ENCODE results near the gene TRPM7. TPM values are rescaled to one million over a fixed set of nuclear protein-coding genes. Genes with fewer than 3 reads are reported as not detected.

Gene TRPM7
- total and polyA plus RNA-seq, 7 experiments from 2014 or later: 14.3 to 62.3 (median 36.5) TPM

DNA sequence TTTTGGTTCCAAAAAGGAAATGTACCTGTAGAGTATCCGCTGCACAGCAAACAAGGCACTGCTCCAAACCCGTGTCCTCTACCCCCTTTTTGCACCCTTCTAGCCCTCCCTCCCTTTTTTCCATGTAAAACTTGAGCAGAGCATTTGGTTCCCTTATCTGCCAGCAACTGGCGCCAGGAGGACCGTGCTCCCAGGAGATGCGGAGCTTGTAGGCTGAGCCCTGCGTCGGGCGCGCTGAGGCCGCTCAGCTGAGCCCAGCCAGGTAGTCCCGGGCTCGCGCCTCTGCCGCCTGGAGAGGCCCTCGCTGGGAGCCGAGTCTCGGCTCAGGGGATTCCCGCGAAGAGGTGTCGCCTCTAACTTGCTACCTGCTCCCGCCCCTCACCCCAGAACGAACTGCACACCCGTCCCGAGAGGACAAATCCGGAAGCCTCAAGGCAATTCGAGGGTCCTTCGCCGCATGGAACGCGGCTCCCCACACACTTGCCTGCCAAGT lies 575 bp downstream of the TRPM7 start:
- peaks cover 0 to 22% (median 6%) of the 10 kb centered on the region in 5 donors for H3K36me3 Mint-ChIP-seq
- H3K9me3 Mint-ChIP-seq: peaks cover 0 to 4% (median 0%) of the 10 kb centered on the region in 11 donors
- no peaks in the 10 kb centered on the region for H3K27me3 ChIP-seq (ENCODE audit: control insufficient read depth in 2 of 2, insufficient read depth in 2 of 2, low read length in 2 of 2)
- peak overlapping the region; percentile 91 to 99 (median 97) for H3K27ac Mint-ChIP-seq
- peaks cover 16 to 26% of the 10 kb centered on the region in 2 donors for H3K4me1 ChIP-seq (ENCODE audit: control insufficient read depth in 2 of 2, insufficient read depth in 2 of 2, low read length in 2 of 2)
- intact Hi-C loops (cut with micrococcal nuclease): loop anchor here (1.0 to 10.0 kb wide), 12 partner anchors 11 to 1874 kb away; partner anchors contain the start of genes SPPL2A (in 2 of the 2), USP8 (in 2 of the 2), AP4E1 (in 1 of the 2) and CEP152 (in 1 of the 2)
- H3K4me3 Mint-ChIP-seq: peak overlapping the region; percentile 86 to 100 (median 97)
- H3K4me1 Mint-ChIP-seq: peaks cover 43 to 68% (median 58%) of the 10 kb centered on the region in 7 donors
- H3K4me3 ChIP-seq (ENCODE audit: low read length): peak overlapping the region; percentile 99
- H3K27me3 Mint-ChIP-seq: no peaks in the 10 kb centered on the region
- CTCF ChIA-PET: no interaction called here
- H3K27ac ChIP-seq (ENCODE audit: low read depth, low read length): peak overlapping the region; percentile 93
- POLR2A ChIA-PET: interaction anchor here (0.8 to 3.1 kb wide), 10 partner anchors 10 to 331 kb away, joined by 3 to 9 read pairs (median 4); partner anchors contain the start of genes GABPB1 and USP8
- no peaks in the 10 kb centered on the region for H3K9me3 ChIP-seq (ENCODE audit: control insufficient read depth in 2 of 3, low read length in 3 of 3)
- DNase-seq (peak in 8 of 9 donors; percentile 12 to 84 (median 62)), ATAC-seq (peak; percentile 75)
- peaks cover 0 to 4% (median 0%) of the 10 kb centered on the region in 3 experiments for H3K36me3 ChIP-seq (ENCODE audit: control insufficient read depth in 2 of 3, insufficient read depth in 3 of 3, low read length in 3 of 3)

DNA sequence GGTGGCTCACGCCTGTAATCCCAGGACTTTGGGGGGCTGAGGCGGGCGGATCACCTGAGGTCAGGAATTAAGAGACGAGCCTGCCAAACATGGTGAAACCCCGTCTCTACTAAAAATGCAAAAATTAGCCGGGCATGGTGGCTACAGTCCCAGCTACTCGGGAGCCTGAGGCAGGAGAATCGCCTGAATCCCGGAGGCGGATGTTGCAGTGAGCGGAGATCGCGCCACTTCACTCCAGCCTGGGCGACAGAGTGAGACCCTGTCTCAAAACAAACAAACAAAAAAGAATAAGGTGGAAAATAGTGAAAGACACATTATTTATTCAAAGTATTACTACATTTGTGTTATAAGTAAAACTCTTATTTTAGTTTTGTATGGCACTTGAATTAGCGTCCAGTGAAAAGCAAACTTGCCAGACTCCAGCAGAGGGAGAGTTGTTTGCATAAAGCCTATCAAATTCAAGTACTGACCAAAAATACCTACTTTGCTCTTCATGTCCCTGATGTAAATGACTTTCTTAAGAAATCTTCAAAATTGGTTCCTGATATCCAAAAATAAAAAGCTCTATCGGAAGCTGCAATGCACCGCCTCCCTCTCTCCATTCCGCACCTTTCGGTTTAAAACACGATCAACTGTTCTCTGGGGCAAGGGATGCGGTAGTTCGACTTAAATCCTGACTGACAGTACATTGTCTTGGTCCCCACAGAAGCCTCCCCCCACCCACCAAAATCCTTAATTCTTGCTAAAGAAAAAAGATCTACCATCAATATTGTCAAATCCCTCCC lies 1.2 kb downstream of the TRPM7 start:
- CTCF ChIA-PET: interaction anchor here (0.8 kb wide), 1 partner anchor 9 kb away, joined by 3 read pairs; no protein-coding TSS in a partner anchor
- Histone ChIP-seq H3K27me3 (ENCODE audit: control insufficient read depth in 2 of 2, insufficient read depth in 2 of 2, low read length in 2 of 2) (no peaks in the 10 kb centered on the region), H3K4me1 (ENCODE audit: control insufficient read depth in 2 of 2, insufficient read depth in 2 of 2, low read length in 2 of 2) (peaks cover 16 to 26% of the 10 kb centered on the region in 2 donors), H3K4me3 (ENCODE audit: low read length) (peak overlapping the region; percentile 99), H3K27ac (ENCODE audit: low read depth, low read length) (peak overlapping the region; percentile 93), H3K9me3 (ENCODE audit: control insufficient read depth in 2 of 3, low read length in 3 of 3) (no peaks in the 10 kb centered on the region), H3K36me3 (ENCODE audit: control insufficient read depth in 2 of 3, insufficient read depth in 3 of 3, low read length in 3 of 3) (peaks cover 0 to 4% (median 0%) of the 10 kb centered on the region in 3 experiments)
- Mint-ChIP-seq H3K9me3 (peaks cover 0 to 4% (median 0%) of the 10 kb centered on the region in 11 donors), H3K36me3 (peaks cover 0 to 22% (median 6%) of the 10 kb centered on the region in 5 donors), H3K4me3 (peak overlapping the region; percentile 86 to 100 (median 97)), H3K27ac (peak overlapping the region; percentile 91 to 99 (median 97)), H3K4me1 (peaks cover 43 to 75% (median 61%) of the 10 kb centered on the region in 7 donors), H3K27me3 (no peaks in the 10 kb centered on the region)
- no peak for DNase-seq
- ATAC-seq: no peak
- POLR2A ChIA-PET: interaction anchor here (0.9 to 3.1 kb wide), 6 partner anchors 9 to 222 kb away, joined by 3 to 9 read pairs (median 5); no protein-coding TSS in a partner anchor
- intact Hi-C loops (cut with micrococcal nuclease): loop anchor here in 1 of 2 donors (5.0 to 10.0 kb wide), 2 partner anchors 1531 to 1873 kb away; partner anchors contain the start of genes CEP152 and COPS2

DNA sequence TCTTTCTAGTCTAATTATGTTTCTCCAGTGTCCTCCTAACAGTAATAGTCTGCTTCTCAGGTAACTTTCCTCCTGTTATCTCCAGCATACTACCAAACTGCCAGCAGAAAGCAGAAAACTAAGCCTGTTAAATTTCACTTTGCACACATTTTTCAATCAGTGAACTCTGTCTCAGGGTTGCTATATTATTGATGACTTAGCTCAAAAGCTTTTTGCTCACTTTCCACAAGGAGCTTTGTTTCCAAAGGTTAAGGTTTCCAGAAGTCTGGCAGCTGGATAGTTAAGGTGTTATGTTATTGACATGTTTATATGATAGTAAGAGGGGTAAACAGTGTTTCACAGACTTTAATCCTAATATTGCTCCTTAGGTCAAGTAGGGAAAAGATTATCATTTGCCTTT lies 5.1 kb downstream of the TRPM7 start:
- no peak overlapping the region for H3K4me3 ChIP-seq (ENCODE audit: low read length)
- peaks cover 0 to 4% (median 0%) of the 10 kb centered on the region in 3 experiments for H3K36me3 ChIP-seq (ENCODE audit: control insufficient read depth in 2 of 3, insufficient read depth in 3 of 3, low read length in 3 of 3)
- intact Hi-C loops (cut with micrococcal nuclease): loop anchor here in 1 of 2 donors (10.0 kb wide), 1 partner anchor 1527 kb away; the partner anchor contains the start of gene COPS2
- POLR2A ChIA-PET: interaction anchor here (0.6 kb wide), 2 partner anchors 42 to 83 kb away, joined by 3 to 4 read pairs; no protein-coding TSS in a partner anchor
- H3K27ac ChIP-seq (ENCODE audit: low read depth, low read length): no peak overlapping the region
- CTCF ChIA-PET: interaction anchor here (0.6 kb wide), 1 partner anchor 22 kb away, joined by 3 read pairs; no protein-coding TSS in a partner anchor
- H3K27me3 ChIP-seq (ENCODE audit: control insufficient read depth in 2 of 2, insufficient read depth in 2 of 2, low read length in 2 of 2): no peaks in the 10 kb centered on the region
- H3K4me1 ChIP-seq (ENCODE audit: control insufficient read depth in 2 of 2, insufficient read depth in 2 of 2, low read length in 2 of 2): peaks cover 6 to 16% of the 10 kb centered on the region in 2 donors
- H3K9me3 Mint-ChIP-seq: no peaks in the 10 kb centered on the region
- H3K9me3 ChIP-seq (ENCODE audit: control insufficient read depth in 2 of 3, low read length in 3 of 3): no peaks in the 10 kb centered on the region
- peak overlapping the region in 3 of 10 donors; percentile 25 to 97 (median 74) for H3K4me3 Mint-ChIP-seq
- DNase-seq (no peak), ATAC-seq (no peak)
- peaks cover 39 to 73% (median 52%) of the 10 kb centered on the region in 7 donors for H3K4me1 Mint-ChIP-seq
- peak overlapping the region in 3 of 9 donors; percentile 23 to 62 (median 29) for H3K27ac Mint-ChIP-seq
- H3K36me3 Mint-ChIP-seq: peaks cover 0 to 20% (median 6%) of the 10 kb centered on the region in 5 donors
- no peaks in the 10 kb centered on the region for H3K27me3 Mint-ChIP-seq

DNA sequence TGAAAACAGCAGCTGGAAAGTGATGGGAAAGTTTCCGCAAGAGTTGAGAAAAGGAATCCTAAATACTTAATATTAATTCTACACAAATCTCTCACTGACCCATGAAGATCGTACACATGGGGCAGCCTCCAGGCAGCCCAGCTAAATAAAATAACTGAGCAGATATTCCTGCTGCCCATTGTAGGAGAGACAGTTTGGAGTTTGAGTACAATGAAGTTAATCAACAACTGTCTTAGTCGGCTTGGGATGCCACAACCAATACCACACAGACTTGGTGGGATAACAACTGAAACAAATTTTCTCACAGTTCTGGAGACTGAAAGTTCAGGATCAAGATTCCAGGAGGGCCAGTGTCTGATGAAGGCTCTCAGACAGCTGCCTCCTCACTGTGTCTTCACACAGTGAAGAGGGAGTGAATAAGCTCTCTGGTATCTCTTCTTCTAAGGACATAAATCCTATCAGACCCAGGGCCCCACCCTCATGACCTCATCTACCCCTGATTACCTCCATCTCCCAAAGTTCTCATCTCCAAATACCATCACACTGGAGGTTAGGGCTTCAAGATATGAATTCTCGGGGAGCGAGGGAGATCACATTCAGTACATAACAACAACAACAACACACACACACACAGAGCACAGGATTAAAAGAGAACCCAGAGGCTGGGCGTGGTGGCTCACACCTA lies 9.7 kb downstream of the TRPM7 start:
- Histone ChIP-seq H3K27me3 (ENCODE audit: control insufficient read depth in 2 of 2, insufficient read depth in 2 of 2, low read length in 2 of 2) (no peaks in the 10 kb centered on the region), H3K27ac (ENCODE audit: low read depth, low read length) (peak overlapping the region; percentile 10), H3K4me3 (ENCODE audit: low read length) (no peak overlapping the region), H3K4me1 (ENCODE audit: control insufficient read depth in 2 of 2, insufficient read depth in 2 of 2, low read length in 2 of 2) (peaks cover 0 to 3% of the 10 kb centered on the region in 2 donors), H3K9me3 (ENCODE audit: control insufficient read depth in 2 of 3, low read length in 3 of 3) (no peaks in the 10 kb centered on the region), H3K36me3 (ENCODE audit: control insufficient read depth in 2 of 3, insufficient read depth in 3 of 3, low read length in 3 of 3) (no peaks in the 10 kb centered on the region)
- ChIA-PET CTCF (interaction anchor here (0.7 to 2.6 kb wide), 4 partner anchors 50 to 233 kb away, joined by 3 to 10 read pairs (median 4); no protein-coding TSS in a partner anchor), POLR2A (interaction anchor here (1.1 kb wide), 1 partner anchor 10 kb away, joined by 3 read pairs; no protein-coding TSS in a partner anchor)
- no peaks in the 10 kb centered on the region for H3K9me3 Mint-ChIP-seq
- no peaks in the 10 kb centered on the region for H3K27me3 Mint-ChIP-seq
- no peak for ATAC-seq
- peak overlapping the region in 1 of 10 donors; percentile 54 for H3K4me3 Mint-ChIP-seq
- H3K27ac Mint-ChIP-seq: peak overlapping the region in 7 of 9 donors; percentile 3 to 70 (median 48)
- peaks cover 3 to 15% (median 4%) of the 10 kb centered on the region in 5 donors for H3K36me3 Mint-ChIP-seq
- no peak for DNase-seq
- peaks cover 14 to 47% (median 30%) of the 10 kb centered on the region in 7 donors for H3K4me1 Mint-ChIP-seq
- intact Hi-C loops (cut with micrococcal nuclease): no loop called here

DNA sequence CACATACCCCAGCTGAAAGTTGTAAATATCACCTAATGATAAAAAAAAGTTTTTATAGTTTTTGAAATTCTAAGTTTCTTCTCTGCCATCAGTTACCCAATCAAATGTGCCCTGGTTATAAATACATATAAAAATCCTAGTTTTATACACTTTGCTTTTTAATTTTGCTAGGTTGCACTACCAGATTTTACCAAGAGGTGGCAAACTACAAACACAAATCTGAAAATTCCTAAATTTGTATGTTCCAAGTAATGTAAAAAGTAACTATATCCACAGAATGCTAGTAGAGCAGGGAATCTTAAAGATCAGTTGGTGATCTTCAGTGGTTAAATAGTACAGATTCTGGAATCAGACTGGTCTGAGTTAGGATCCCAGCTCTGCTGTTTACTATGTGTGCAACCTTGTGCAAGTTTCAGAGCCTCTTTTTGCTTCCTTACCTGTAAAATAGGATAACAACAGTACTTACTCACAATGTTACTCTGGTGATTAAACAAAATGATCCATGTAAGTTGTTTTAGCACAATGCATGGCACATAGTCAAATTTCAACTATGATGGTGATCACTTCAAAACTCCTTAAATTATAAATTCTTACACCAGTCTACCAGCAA lies 11.0 kb downstream of the TRPM7 start:
- H3K27ac ChIP-seq (ENCODE audit: low read depth, low read length): no peak overlapping the region
- Mint-ChIP-seq H3K36me3 (peaks cover 3 to 9% (median 4%) of the 10 kb centered on the region in 5 donors), H3K4me3 (no peak overlapping the region), H3K27me3 (no peaks in the 10 kb centered on the region), H3K4me1 (peaks cover 9 to 45% (median 27%) of the 10 kb centered on the region in 7 donors), H3K9me3 (no peaks in the 10 kb centered on the region), H3K27ac (peak overlapping the region in 5 of 9 donors; percentile 23 to 61 (median 45))
- peak in 5 of 9 donors; percentile 12 to 30 (median 24) for DNase-seq
- intact Hi-C loops (cut with micrococcal nuclease): loop anchor here (1.0 kb wide), 3 partner anchors 11 to 233 kb away; partner anchors contain the start of genes AP4E1 (in 2 of the 2) and TRPM7 (in 1 of the 2)
- no peaks in the 10 kb centered on the region for H3K9me3 ChIP-seq (ENCODE audit: control insufficient read depth in 2 of 3, low read length in 3 of 3)
- no peaks in the 10 kb centered on the region for H3K27me3 ChIP-seq (ENCODE audit: control insufficient read depth in 2 of 2, insufficient read depth in 2 of 2, low read length in 2 of 2)
- peaks cover 0 to 3% of the 10 kb centered on the region in 2 donors for H3K4me1 ChIP-seq (ENCODE audit: control insufficient read depth in 2 of 2, insufficient read depth in 2 of 2, low read length in 2 of 2)
- ChIA-PET CTCF (interaction anchor here (0.6 to 2.6 kb wide), 6 partner anchors 10 to 255 kb away, joined by 3 to 10 read pairs (median 4); no protein-coding TSS in a partner anchor), POLR2A (interaction anchor here (0.6 to 1.6 kb wide), 3 partner anchors 10 to 233 kb away, joined by 3 to 5 read pairs (median 3); partner anchors contain the start of gene AP4E1)
- no peak overlapping the region for H3K4me3 ChIP-seq (ENCODE audit: low read length)
- ATAC-seq: peak; percentile 31
- no peaks in the 10 kb centered on the region for H3K36me3 ChIP-seq (ENCODE audit: control insufficient read depth in 2 of 3, insufficient read depth in 3 of 3, low read length in 3 of 3)
